GM23248 (cell line): Measurements from ENCODE around the gene PHF21A.

Experiments
- EZH2 ChIP-seq: fragments of 200-600 bp; sonication (generic); IDR thresholded peaks from 2 replicates; pipeline ENCODE4 v1.6.1; 2018; ENCODE audit warnings: antibody characterized with exemption, mild to moderate bottlenecking; ENCODE audit not compliant: insufficient read depth, poor library complexity, severe bottlenecking
- EZH2phosphoT487 ChIP-seq: fragments of 200-600 bp; sonication (generic); IDR thresholded peaks from 2 replicates; pipeline ENCODE4 v1.6.1; 2018; ENCODE audit warnings: antibody characterized with exemption, moderate library complexity, mild to moderate bottlenecking, low read depth; ENCODE audit not compliant: insufficient read depth

GRCh38 chr11:45967506-45967905 lies 153.7 kb downstream of the PHF21A start:
- TF ChIP-seq EZH2 (no peak), EZH2phosphoT487 (no peak)
